Kidney epithelial cell (primary cell): ENCODE data around the gene MMP27. TPM values are rescaled to one million over a fixed set of nuclear protein-coding genes. Genes with fewer than 3 reads are reported as not detected.

Source experiments
- DNase-seq: peaks from one replicate; pipeline ENCODE4 v3.0.0-alpha.2; 2010; ENCODE audit warnings: low read depth
- H3K27me3 ChIP-seq: 2 replicates; pipeline ENCODE4 v1.6.0; 2011; ENCODE audit warnings: low read length; ENCODE audit not compliant: control insufficient read depth, insufficient read depth
- H3K36me3 ChIP-seq: 2 replicates; pipeline ENCODE4 v1.5.1; 2011; ENCODE audit warnings: low read length; ENCODE audit not compliant: control insufficient read depth, insufficient read depth
- H3K4me3 ChIP-seq: 2 replicates; pipeline ENCODE4 v1.5.1; 2011; ENCODE audit warnings: low read depth, mild to moderate bottlenecking, control low read depth, low read length
- total RNA-seq: library from RNA; depleted of rRNA; stranded (reverse); fragments of >200 nt; gene quantifications from 2 replicates; pipeline ENCODE4 v1.2.3, GENCODE V29; 2015
- TF ChIP-seq, protein P1 (sequence below): IDR thresholded peaks from 2 replicates; pipeline ENCODE4 v1.5.1; 2011; ENCODE audit warnings: mild to moderate bottlenecking, moderate library complexity, low read length, control low read depth, inconsistent platforms; ENCODE audit not compliant: insufficient read depth, poor library complexity, severe bottlenecking

Gene MMP27
- total RNA-seq, 1 donor from 2014 or later: not detected

DNA sequence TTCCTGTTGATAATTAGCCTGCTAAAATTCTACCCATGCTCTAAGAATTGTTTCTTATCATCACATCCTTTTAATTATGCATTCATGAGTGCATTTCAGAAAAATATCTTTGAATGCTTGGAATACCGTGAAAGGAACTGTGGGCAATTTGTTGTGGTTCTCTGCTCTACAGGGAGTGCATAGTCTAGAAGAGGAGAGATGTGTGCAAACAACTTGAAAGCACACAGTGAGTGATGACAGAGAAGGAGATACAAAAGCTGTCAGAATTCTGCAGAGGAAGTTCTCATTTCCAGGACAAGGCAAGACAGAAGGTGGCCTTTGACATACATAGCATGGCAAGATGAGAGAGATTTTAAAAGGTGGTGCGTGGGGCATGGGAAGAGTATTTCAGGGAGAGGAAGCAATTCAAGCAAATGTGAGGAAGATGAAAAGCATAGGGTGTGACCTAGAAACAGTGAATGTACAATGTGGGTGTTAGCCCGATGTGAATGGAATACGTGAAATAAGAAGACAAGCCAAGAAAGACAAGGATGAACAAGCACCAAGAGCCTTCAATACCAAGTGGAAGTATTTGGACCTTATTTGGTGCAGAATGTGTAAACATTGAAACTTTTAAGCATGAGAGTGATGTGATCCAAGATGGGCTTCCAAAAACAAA, 14.2 kb upstream of the MMP27 start:
- no peak for DNase-seq
- no peaks in the 10 kb centered on the region for H3K27me3 ChIP-seq
- H3K36me3 ChIP-seq: no peaks in the 10 kb centered on the region
- H3K4me3 ChIP-seq: no peak overlapping the region
- TF ChIP-seq, protein P1, sequence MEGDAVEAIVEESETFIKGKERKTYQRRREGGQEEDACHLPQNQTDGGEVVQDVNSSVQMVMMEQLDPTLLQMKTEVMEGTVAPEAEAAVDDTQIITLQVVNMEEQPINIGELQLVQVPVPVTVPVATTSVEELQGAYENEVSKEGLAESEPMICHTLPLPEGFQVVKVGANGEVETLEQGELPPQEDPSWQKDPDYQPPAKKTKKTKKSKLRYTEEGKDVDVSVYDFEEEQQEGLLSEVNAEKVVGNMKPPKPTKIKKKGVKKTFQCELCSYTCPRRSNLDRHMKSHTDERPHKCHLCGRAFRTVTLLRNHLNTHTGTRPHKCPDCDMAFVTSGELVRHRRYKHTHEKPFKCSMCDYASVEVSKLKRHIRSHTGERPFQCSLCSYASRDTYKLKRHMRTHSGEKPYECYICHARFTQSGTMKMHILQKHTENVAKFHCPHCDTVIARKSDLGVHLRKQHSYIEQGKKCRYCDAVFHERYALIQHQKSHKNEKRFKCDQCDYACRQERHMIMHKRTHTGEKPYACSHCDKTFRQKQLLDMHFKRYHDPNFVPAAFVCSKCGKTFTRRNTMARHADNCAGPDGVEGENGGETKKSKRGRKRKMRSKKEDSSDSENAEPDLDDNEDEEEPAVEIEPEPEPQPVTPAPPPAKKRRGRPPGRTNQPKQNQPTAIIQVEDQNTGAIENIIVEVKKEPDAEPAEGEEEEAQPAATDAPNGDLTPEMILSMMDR: no peak

DNA sequence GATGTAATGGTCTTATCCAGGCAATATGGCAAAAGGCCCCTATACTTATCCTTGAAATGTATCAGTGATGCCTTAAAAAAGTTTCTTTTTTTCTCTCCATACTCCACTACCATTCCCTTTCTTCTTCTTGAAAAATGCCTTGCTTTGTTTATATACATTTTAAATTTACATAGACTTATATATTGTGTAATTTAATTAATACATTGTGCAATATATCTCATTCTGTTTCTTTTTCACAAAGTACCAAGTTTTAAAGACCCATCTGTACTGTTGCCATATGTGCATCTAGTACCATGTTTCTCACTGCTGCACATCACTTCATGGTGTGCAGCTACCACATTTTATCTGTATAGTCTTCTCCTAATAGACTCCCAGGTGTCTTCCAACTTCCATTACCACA, 11.7 kb upstream of the MMP27 start:
- no peaks in the 10 kb centered on the region for H3K36me3 ChIP-seq
- no peak overlapping the region for H3K4me3 ChIP-seq
- no peaks in the 10 kb centered on the region for H3K27me3 ChIP-seq
- no peak for DNase-seq
- TF ChIP-seq, protein P1: no peak

DNA sequence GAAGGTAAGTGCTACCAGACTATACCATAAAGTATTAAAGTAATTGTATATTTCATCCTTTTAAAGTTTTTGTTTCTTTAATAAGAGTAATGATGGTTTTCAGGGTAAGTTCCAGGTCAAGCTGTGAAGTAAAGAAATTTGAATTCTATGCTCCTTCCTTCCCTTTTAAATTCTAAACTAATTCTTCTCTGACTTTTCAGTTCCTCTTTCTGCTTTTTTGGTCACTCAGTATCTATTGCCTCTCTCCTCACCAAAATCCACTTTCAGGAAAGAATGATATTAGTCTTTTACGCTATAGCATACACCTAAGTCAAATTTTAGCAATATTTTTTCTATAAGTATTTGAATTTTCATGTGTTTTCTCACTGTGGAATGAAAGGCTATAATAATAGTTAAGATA, 11.0 kb upstream of the MMP27 start:
- TF ChIP-seq, protein P1: no peak
- DNase-seq: no peak
- Histone ChIP-seq H3K4me3 (no peak overlapping the region), H3K27me3 (no peaks in the 10 kb centered on the region), H3K36me3 (no peaks in the 10 kb centered on the region)

DNA sequence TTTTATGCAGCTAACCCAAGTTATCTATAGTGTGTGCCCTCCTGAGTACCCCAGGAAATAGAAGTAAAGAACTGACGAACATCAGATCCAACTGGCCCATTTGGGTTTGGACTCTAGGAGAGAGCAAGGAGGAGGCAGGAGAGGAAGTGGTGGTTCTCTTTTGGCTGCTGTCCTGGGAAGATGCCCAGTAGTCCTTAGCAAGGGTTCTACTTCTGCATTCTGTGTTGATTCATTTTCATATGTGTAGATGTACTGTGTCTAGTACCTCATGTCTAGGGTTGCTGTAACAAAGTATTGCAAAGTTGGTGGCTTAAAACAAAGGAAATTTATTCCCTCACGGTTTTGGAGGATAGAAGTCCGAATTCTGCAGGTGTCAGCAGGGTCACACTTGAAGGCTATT, 6.6 kb upstream of the MMP27 start:
- Histone ChIP-seq H3K4me3 (no peak overlapping the region), H3K27me3 (no peaks in the 10 kb centered on the region), H3K36me3 (no peaks in the 10 kb centered on the region)
- no peak for DNase-seq
- TF ChIP-seq, protein P1: no peak

DNA sequence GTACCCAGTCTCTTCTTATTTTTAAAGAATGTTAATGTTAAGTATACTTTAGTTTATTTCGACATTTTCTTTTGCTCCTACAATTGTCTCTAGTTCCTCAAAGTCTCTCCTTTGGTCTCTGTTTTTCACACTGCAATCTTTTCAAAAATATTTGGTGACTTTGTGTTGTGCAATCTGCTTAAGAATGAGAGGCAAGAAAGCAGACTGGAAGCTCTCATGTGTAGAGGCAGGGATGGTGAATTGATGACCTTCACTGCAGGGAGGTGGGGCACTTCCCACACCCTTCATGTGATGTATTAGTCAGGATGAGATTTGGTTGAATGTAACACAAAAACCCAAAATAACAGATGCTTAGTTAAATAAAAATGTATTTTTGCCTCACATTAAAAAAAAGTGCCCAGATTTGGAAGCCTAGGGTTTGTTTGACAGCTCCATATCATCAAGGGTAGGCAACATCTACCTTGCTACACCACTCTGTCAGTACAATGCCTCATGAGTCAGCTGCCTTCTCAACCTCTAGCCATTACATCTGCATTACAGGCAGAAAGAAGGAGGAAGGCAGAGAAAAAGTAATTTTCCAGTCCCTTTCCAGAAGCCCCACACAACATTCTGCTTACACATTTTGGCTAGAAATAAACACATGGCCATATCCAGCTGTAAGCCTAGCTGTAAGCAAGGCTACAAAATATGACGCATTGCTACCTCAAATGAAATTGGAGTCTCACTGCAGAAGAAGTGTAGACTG, 3.8 kb upstream of the MMP27 start:
- TF ChIP-seq, protein P1: no peak
- no peaks in the 10 kb centered on the region for H3K27me3 ChIP-seq
- no peak for DNase-seq
- H3K36me3 ChIP-seq: no peaks in the 10 kb centered on the region
- no peak overlapping the region for H3K4me3 ChIP-seq
